Ishikawa (cell line): ENCODE data around the gene CTNNA3.

Experiments
- CEBPB ChIP-seq: IDR thresholded peaks from 2 replicates; pipeline ENCODE4 v1.6.1; 2012
- CREB1 ChIP-seq: IDR thresholded peaks from 2 replicates; pipeline ENCODE4 v1.6.1; 2012; ENCODE audit warnings: low read depth
- EGR1 ChIP-seq: IDR thresholded peaks from 2 replicates; pipeline ENCODE4 v1.6.1; 2012
- EP300 ChIP-seq: IDR thresholded peaks from 2 replicates; pipeline ENCODE4 v1.6.1; 2012; ENCODE audit warnings: borderline replicate concordance
- FOXM1 ChIP-seq: IDR thresholded peaks from 2 replicates; pipeline ENCODE4 v1.6.1; 2012; ENCODE audit warnings: low read depth, borderline replicate concordance
- NFIC ChIP-seq: IDR thresholded peaks from 2 replicates; pipeline ENCODE4 v1.6.1; 2012
- RAD21 ChIP-seq: IDR thresholded peaks from 2 replicates; pipeline ENCODE4 v1.6.1; 2012; ENCODE audit warnings: low read depth
- TAF1 ChIP-seq: IDR thresholded peaks from 2 replicates; pipeline ENCODE4 v1.6.1; 2012; ENCODE audit warnings: low read depth, mild to moderate bottlenecking
- TCF12 ChIP-seq: IDR thresholded peaks from 2 replicates; pipeline ENCODE4 v1.6.1; 2012; ENCODE audit warnings: low read depth
- TEAD4 ChIP-seq: IDR thresholded peaks from 2 replicates; pipeline ENCODE4 v1.6.1; 2012
- YY1 ChIP-seq: IDR thresholded peaks from 2 replicates; pipeline ENCODE4 v1.6.1; 2012; ENCODE audit warnings: low read depth
- ZBTB7A ChIP-seq: IDR thresholded peaks from 2 replicates; pipeline ENCODE4 v1.6.1; 2012; ENCODE audit warnings: low read depth
- TF ChIP-seq, protein P1 (sequence below): IDR thresholded peaks from 2 replicates; pipeline ENCODE4 v1.6.1; 2012
- TF ChIP-seq, protein P2 (sequence below): IDR thresholded peaks from 2 replicates; pipeline ENCODE4 v1.6.1; 2012; ENCODE audit warnings: low read depth, mild to moderate bottlenecking
- TF ChIP-seq, protein P3 (sequence below): IDR thresholded peaks from 2 replicates; pipeline ENCODE4 v1.6.1; 2012

Gene CTNNA3

DNA sequence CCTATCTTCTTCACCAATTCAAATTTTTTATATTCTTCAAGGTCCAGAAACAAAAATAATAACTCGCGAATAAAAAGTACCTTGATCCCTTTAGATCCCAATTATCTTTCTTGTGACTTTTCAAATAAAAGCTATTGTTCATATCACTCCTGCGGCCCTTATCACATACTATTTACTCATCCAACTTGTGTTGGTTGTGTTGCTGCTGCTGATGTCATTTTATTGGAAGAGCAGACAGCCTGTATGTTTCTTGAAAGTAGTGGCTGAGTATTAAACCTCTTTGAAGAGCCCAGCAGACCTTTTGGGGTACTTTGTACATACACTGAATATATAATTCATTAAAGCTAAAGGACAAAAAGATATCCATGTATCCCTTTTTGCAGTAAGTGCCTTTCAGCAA, 231.7 kb downstream of the CTNNA3 start:
- TF ChIP-seq, protein P1, sequence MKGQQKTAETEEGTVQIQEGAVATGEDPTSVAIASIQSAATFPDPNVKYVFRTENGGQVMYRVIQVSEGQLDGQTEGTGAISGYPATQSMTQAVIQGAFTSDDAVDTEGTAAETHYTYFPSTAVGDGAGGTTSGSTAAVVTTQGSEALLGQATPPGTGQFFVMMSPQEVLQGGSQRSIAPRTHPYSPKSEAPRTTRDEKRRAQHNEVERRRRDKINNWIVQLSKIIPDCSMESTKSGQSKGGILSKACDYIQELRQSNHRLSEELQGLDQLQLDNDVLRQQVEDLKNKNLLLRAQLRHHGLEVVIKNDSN, result no peak
- no peak for TF ChIP-seq EP300
- TF ChIP-seq, protein P2, sequence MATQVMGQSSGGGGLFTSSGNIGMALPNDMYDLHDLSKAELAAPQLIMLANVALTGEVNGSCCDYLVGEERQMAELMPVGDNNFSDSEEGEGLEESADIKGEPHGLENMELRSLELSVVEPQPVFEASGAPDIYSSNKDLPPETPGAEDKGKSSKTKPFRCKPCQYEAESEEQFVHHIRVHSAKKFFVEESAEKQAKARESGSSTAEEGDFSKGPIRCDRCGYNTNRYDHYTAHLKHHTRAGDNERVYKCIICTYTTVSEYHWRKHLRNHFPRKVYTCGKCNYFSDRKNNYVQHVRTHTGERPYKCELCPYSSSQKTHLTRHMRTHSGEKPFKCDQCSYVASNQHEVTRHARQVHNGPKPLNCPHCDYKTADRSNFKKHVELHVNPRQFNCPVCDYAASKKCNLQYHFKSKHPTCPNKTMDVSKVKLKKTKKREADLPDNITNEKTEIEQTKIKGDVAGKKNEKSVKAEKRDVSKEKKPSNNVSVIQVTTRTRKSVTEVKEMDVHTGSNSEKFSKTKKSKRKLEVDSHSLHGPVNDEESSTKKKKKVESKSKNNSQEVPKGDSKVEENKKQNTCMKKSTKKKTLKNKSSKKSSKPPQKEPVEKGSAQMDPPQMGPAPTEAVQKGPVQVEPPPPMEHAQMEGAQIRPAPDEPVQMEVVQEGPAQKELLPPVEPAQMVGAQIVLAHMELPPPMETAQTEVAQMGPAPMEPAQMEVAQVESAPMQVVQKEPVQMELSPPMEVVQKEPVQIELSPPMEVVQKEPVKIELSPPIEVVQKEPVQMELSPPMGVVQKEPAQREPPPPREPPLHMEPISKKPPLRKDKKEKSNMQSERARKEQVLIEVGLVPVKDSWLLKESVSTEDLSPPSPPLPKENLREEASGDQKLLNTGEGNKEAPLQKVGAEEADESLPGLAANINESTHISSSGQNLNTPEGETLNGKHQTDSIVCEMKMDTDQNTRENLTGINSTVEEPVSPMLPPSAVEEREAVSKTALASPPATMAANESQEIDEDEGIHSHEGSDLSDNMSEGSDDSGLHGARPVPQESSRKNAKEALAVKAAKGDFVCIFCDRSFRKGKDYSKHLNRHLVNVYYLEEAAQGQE, result no peak

DNA sequence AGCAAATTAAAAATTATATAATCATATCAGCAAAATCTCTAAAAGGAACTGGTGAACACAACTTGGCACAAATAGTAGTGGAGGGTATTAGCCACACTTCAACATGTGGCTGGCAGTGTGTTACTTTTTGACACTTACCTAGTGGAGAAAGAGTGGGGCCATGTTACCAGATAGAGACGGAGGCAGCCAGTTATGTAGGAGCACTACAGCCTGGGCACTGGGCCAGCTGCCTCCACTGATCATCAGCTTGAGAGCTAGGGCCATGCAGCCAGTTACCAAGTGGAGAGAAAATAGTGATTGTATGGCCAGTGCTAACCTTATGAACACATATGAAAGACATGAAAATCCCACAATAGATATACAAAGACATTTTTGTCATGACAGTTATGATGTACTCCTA, 243.1 kb downstream of the CTNNA3 start:
- TF ChIP-seq YY1, result no peak
- no peak for TF ChIP-seq EGR1
- TF ChIP-seq TAF1, result no peak
- TF ChIP-seq TEAD4, result no peak
- no peak for TF ChIP-seq ZBTB7A
- no peak for TF ChIP-seq TCF12
- TF ChIP-seq CREB1, result no peak
- TF ChIP-seq, protein P1, result no peak
- no peak for TF ChIP-seq EP300
- TF ChIP-seq FOXM1, result no peak
- no peak for TF ChIP-seq NFIC
- TF ChIP-seq CEBPB, result no peak
- TF ChIP-seq, protein P2, result no peak
- no peak for TF ChIP-seq RAD21
- TF ChIP-seq, protein P3, sequence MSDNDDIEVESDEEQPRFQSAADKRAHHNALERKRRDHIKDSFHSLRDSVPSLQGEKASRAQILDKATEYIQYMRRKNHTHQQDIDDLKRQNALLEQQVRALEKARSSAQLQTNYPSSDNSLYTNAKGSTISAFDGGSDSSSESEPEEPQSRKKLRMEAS, result no peak

DNA sequence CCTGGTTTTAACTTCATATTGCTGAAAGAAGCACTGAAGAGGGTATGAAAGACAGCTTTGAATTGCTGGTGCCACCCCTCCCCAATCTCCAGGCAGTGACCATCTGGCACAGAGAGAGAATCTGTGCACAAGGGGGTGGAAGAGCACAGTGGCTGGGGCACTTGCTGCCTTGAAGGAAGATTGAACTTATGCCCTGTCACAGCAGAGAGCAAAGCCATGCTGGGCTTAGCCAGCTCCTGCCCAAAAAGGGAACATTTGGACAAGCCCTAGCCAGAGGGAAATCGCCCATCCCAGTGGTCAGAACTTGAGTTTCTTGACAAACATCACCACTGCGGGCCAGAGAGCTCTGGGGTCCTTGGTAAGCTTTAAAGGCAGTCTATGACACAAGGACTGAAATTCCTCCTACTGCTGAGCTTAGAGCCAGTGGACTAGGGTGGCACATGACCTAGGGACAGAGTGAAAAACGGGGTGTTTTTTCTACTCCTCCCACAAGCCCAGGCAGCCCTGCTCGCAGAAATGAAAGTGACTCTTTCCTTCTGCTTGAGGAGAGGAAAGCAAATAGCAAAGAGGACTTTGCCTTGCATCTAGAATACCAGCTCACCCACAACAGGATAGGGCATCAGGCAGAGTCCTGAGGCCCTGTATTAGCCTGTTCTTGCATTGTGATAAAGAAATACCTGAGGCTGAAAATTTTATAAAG, 257.2 kb downstream of the CTNNA3 start:
- TF ChIP-seq CREB1, result no peak
- TF ChIP-seq, protein P2, result no peak
- TF ChIP-seq, protein P3, result no peak
- no peak for TF ChIP-seq FOXM1
- no peak for TF ChIP-seq CEBPB
- TF ChIP-seq RAD21, result no peak
- TF ChIP-seq, protein P1, result no peak
- no peak for TF ChIP-seq YY1
- TF ChIP-seq EP300, result no peak
- TF ChIP-seq ZBTB7A, result no peak
- TF ChIP-seq TAF1, result no peak

DNA sequence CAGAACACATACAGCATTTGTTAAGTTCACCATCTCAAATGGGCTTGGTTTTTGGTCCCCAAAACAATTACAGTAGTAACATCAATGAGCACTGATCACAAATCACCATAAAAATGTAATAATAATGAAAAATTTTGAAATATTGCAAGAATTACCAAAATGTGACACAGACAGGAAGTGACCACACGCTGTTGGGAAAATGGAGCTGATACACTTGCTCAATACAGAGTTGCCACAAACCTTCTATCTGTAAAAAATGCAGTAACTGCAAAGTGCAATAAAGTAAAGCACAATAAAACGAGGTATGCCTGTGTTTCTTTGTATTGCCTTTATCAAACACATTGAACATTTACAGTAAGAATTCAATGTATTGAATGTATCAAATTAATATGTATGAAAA, 262.7 kb downstream of the CTNNA3 start:
- TF ChIP-seq EP300, result no peak
- no peak for TF ChIP-seq TCF12
- TF ChIP-seq NFIC, result no peak
- TF ChIP-seq, protein P2, result no peak
- TF ChIP-seq, protein P1, result no peak
- TF ChIP-seq CREB1, result no peak
- TF ChIP-seq RAD21, result no peak
- TF ChIP-seq EGR1, result no peak
- no peak for TF ChIP-seq FOXM1
- TF ChIP-seq YY1, result no peak
- TF ChIP-seq TEAD4, result no peak
- TF ChIP-seq TAF1, result no peak
- TF ChIP-seq, protein P3, result no peak
- TF ChIP-seq CEBPB, result no peak
- TF ChIP-seq ZBTB7A, result no peak
